Kasumi-1 (cell line): ENCODE results near the gene DAB2IP.

ENCODE experiments used
- DNase-seq, 2 experiments: peaks; one replicate each; lab custom pipeline; 2025; lab: John Stamatoyannopoulos, UW

Gene DAB2IP

DNA sequence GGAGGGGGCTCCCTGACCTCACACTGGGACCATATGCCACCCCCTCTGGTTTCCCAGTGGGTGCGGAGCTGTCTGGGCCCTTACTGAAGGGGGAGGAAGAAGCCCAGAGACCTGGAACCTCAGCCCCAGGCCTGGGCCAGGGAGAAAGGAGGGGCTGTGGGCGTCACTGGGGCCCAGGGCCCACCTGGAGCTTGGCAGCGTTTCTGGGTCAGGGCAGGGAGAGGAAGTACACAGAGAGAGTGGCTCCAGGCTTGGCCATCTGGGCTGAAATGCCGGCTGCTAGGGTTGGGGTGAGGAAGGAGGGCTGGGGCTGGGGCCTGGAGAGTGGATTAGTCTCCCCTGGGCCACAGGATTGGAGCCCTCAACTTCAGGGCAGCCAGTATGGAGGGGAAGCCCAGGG is 6.4 kb upstream of the DAB2IP start:
- no peak for DNase-seq

DNA sequence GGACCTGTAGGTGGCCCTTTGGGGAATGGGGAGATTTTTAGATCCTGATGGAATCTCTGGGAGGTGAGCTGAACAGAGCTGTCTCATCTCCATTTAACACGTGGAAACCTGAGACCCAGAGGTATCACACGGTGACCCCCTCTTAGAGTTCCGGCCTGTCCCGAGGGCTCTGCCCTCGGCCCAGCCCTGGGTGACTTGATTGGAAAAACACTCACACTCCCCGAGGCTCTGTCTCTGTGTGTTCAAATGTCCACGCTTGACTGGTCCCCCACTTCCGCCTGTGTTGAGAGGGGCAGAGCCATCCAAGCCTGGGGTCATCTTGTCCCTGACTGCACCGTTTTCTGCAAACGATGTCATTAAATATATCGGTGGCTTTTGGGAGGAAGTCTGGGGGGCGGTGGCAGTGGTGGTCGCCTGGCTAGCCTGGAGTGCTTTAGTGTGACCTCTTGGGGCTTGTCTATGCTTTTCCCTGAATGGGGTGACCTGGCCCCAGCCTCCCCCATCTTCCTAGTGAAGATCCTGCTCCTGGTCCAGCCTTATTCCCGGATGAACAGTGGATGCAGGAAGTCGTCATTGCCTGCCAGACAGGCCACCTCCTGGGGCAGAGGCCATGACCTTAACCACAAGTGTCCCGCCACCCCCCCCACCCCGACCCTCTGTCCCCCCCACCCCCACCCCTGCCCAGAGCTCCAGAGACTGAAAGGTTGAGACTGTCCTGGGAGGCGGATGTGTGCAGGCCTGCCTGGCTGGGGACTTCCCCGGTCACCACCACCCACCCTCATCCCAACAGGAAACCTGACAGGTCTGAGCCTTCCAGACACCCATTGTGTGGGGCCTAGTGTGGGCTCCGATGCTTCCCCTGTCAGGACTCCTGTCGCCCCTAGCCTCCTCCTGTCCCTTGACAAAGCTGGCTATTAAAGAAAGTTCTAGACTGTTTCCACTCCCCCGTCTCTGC is 5.3 kb upstream of the DAB2IP start:
- no peak for DNase-seq

- DNase-seq = no peak
Measured at GRCh38 chr9:121646992-121647391, 4.4 kb upstream of the DAB2IP start.

DNA sequence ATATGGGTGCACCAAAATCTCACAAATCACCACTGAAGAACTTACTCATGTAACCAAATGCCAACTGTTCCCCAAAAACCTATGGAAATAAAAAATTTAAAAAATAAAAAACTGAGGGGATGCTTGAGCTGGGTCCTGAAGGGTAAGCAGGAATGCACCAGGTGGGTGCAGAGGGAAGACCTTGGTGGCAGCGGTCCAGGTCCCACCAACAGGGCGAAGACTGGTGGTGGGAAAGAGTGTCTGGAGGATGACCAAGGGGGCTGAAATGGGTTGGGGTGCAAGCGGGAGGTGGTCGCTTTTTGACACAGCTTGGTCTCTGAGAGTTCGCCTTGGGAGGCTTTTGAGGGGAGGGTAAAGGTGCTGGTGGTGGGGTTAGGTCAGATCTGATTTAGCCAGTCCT is 3.3 kb upstream of the DAB2IP start:
- DNase-seq = no peak

DNA sequence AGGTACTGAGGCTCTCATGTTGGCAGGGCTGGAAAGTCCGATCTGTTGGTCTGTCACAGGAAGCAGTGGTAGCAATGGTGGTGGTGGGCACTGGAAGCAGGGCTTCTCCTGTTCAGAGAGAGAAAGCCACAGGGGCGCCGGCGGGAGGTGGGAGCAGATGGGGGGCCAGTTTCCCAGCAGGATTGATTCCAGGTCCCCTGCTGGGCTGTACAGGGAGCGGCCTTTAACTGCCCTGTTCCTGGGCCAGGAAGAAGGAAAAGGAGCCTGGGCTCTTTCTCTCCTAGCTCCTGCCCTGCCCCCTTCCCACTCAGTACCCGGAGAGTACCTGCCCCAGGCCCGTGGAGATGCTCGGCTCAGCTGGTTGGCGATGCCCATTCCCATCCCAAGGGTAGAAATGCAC is 2.6 kb upstream of the DAB2IP start:
- DNase-seq = no peak

GRCh38 chr9:121649476-121650216 is 1.8 kb upstream of the DAB2IP start:
- no peak for DNase-seq

- peak in 1 of 2 experiments; percentile 5 for DNase-seq
Measured at GRCh38 chr9:121650217-121651007, 1.0 kb upstream of the DAB2IP start.

- no peak for DNase-seq
Measured at GRCh38 chr9:121651008-121651294, 483 bp upstream of the DAB2IP start.

DNA sequence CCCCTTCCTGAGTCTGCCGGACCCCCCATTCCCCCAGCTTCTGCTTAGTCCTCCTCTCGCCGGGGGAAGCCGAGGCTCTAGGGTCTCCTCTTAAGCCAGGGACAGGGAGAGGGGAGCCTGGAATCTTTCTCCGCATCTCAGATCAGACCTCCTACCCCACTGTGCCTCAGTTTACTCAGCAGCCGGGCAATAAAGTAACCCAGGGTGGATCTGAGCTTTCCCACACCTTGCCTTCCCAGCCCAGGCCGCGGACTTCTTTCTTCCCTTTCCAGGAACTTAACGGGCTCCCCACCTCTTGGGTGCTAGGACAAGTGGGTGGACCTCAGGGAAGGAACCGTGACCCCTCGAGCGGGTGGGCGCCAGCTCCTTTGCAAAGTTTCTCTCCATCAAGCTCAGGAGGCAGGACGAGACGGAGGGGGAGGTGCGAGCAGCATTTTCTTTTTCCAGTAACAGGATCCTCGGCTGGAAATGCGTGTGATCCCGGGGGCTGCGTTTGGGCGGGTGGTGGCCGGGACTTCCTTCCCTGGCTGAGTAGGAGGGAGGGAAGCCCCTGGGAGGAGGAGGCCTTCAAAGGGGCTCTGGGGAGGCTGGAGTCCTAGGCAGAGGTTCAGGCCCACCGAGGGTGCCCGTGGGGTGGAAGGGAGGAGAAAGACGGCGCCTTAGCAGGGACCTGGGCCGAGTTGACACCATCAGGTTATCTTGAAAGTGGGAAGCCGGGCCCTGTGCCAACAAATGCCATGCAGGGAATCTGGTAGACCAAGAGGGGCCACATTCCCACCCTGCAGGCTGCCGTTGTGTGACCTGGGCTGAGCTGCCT is 795 bp downstream of the DAB2IP start:
- no peak for DNase-seq

DNA sequence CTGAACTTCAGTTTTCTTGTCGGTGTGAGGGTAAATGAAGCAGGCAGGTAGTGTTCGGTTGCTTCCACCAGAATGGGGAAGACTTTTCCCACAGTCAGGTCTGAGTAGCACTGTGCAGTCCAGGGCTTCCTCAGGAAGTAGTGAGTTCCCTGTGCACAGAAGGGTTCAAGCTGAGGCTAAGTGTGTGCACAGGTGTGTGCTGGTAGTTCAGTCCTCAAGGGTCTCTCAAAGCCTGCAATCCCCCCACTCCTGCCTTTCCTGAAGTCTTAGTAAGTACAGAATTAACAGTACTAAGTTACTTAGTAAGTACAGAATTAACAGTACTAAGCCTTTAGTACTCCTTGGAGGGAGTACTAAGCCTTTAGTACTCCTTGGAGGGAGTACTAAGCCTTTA is 1.4 kb downstream of the DAB2IP start:
- no peak for DNase-seq

- no peak for DNase-seq
Measured at GRCh38 chr9:121654499-121655140, 3.2 kb downstream of the DAB2IP start.

DNA sequence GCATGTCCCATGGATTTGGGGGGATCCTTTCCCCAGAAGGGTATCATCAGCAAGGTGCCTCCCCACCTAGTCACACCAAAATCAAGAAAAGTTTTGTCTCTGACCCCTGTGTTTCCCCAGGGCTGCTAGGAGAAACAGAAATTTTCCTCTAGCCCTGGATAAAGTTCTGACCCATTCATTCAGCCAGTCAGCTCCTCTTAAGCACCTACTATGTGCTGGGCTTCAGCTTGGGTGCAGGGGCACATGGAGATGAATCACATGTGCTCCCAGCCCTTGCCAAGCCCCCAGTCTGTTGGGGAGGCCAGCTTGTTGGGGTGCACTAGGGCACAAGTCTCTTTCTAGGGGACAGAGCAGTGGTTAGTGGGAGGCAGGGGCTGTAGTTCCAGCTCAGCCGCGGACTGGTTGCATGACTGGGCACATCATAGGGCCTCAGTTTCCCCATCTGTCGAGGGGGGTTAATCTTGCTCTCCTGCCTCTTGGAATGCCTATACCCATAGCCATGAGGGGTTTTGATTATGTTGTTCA is 3.9 kb downstream of the DAB2IP start:
- no peak for DNase-seq

- DNase-seq = no peak
Measured at GRCh38 chr9:121656941-121657470, 5.6 kb downstream of the DAB2IP start.

- DNase-seq = no peak
Measured at GRCh38 chr9:121658166-121658565, 6.7 kb downstream of the DAB2IP start.

- DNase-seq = no peak
Measured at GRCh38 chr9:121658591-121658990, 7.2 kb downstream of the DAB2IP start.

GRCh38 chr9:121660367-121660766 is 8.9 kb downstream of the DAB2IP start:
- DNase-seq = no peak

DNA sequence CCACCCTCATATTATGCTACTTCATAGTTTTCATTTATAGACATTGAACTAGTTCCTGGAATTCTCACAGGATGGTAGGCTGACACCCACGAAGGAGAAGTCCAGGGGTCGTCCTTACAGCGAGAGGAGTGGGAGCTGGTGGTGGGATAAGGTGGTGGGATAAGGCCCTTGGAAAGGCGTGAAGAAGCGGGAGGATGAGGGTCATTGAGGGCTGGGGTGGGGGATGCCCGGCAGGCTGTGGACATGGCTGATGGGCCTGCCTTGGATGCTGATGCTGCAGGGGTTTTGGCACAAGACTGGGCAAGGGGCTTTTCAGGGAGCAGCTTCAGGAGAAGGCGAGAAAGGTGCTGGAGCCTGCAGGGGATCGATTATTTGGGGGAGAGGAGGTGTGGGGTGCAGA is 9.4 kb downstream of the DAB2IP start:
- DNase-seq = no peak

DNA sequence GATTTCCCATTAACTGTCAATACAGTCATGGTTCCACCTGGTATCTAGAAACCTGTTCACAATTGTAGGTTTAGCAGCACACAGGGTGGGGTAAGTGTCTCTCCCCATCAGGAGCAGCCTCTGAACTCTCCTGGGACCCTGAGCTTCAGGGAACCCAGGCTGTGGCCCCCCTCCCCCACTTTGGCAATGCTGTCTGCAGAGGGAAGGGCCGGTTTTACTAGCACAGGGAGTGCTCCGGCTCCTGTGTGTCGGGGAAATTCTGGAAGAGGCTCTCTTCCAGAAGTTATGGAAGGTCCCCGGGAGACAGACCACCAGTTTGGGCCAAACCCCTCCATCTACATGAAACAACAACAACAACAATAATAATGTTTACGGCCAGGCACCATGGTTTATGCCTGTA is 9.9 kb downstream of the DAB2IP start:
- no peak for DNase-seq

- no peak for DNase-seq
Measured at GRCh38 chr9:121662359-121662758, 10.9 kb downstream of the DAB2IP start.

DNA sequence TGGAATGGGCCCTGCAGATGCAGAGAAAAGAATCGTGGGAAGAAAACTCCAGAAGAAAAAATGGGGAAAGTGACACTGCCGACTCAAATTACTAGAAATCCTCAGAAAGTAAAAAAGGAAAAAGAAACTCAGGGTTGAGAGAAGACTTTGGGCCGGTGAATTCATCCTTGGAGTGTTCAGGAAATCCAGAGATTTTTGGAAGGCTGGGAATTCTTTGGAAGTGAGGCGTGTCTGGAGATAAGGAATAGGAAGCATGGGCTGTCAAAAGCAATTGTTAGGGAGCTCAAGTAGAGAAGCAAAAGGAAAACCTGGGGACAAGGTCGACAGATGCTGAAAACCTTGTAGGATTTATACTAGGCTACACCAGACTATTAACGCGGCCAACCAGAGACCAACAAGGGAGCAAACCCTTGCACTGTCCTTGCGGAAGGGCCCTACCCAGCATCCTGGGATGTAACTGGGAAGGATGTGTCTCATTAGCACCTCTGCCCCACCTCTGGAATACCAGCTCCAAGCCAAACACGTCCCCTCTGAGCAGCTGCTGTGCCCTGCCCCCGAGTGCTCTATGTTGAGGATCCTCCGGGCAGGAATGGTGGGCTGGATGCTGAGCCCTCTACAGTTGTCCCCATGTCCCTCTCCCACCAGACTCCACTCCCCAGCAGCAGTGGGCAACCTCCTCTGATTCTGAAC is 11.6 kb downstream of the DAB2IP start:
- DNase-seq = no peak
